Measurements from ENCODE around the gene DAB2.
A peak's percentile ranks its signal among the peaks of the same experiment; 100 is the strongest.

The DAB2 gene

DNA sequence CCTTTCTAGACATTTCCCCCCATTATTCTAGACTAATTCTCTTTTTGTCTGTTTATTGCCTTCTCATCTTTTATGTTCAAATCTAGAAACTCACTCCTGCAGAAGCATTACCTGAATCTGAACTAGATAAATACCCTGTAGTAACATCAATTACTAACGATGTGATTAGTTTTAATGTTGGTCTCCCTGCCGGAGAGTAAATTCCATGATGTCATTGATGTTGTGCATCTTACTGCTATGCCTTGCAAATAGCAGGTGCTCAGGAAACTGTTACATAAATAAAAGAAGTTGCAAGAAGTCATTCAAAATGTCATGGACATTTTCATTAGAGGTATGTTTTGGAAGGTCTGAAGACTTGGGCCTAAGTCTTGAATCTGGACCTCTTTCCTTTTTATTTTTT is 37.5 kb downstream of the DAB2 start:
- no peak for DNase-seq (ENCODE audit: low read depth)
- TF ChIP-seq, protein P1, sequence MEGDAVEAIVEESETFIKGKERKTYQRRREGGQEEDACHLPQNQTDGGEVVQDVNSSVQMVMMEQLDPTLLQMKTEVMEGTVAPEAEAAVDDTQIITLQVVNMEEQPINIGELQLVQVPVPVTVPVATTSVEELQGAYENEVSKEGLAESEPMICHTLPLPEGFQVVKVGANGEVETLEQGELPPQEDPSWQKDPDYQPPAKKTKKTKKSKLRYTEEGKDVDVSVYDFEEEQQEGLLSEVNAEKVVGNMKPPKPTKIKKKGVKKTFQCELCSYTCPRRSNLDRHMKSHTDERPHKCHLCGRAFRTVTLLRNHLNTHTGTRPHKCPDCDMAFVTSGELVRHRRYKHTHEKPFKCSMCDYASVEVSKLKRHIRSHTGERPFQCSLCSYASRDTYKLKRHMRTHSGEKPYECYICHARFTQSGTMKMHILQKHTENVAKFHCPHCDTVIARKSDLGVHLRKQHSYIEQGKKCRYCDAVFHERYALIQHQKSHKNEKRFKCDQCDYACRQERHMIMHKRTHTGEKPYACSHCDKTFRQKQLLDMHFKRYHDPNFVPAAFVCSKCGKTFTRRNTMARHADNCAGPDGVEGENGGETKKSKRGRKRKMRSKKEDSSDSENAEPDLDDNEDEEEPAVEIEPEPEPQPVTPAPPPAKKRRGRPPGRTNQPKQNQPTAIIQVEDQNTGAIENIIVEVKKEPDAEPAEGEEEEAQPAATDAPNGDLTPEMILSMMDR (conservative IDR thresholded peaks at IDR 0.05; ENCODE audit: low read length) = no peak
- no peak overlapping the region for H3K4me3 ChIP-seq (ENCODE audit: low read length)

- no peak overlapping the region for H3K4me3 ChIP-seq (ENCODE audit: low read length)
- no peak for DNase-seq (ENCODE audit: low read depth)
- TF ChIP-seq, protein P1 (conservative IDR thresholded peaks at IDR 0.05; ENCODE audit: low read length) = no peak
These were observed 40.5 kb downstream of the DAB2 start for GRCh38 chr5:39384271-39384670.

DNA sequence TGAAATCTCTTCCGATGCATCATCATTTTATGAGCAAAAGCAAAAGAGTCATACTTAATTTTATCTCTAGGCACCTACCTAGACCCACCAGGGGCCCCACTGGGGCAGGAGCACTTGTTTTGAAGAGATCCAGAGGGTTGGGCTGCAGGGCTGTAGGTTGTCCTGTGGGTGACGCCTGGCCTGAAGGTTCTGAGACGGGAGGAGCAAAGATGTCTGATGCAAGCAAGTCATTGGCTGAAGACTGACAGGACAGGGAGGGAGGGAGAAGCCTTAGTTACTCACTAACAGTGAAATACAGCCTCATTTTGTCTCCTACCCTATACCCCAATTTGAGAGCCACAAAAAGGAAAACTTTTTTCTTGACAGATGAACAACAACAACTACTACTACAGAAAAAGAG is 43.4 kb downstream of the DAB2 start:
- no peak for DNase-seq (ENCODE audit: low read depth)
- H3K4me3 ChIP-seq (ENCODE audit: low read length) = no peak overlapping the region
- TF ChIP-seq, protein P1 (conservative IDR thresholded peaks at IDR 0.05; ENCODE audit: low read length) = no peak

DNA sequence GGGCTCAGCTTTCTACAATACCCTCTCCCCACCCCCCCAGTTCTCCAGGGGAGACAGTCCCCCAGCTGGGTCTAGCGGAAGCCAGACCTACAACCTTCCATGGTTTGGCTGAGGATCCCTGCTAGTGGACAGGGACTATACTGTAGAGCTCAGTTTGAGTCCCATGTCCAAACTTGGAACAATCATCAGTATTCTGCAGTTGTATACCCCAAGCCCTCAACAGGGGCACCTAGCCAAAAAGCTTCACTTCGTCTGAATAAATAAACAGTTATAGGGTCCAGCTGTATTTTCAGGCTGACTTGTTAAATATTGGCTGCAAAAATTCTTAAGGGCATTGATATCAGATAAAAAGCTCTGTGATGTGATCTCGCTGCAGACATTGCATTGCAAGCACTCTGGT is 45.1 kb downstream of the DAB2 start:
- H3K4me3 ChIP-seq (ENCODE audit: low read length) = no peak overlapping the region
- DNase-seq (ENCODE audit: low read depth) = no peak
- TF ChIP-seq, protein P1 (conservative IDR thresholded peaks at IDR 0.05; ENCODE audit: low read length) = no peak

GRCh38 chr5:39377613-39378012 is 47.2 kb downstream of the DAB2 start:
- TF ChIP-seq, protein P1 (conservative IDR thresholded peaks at IDR 0.05; ENCODE audit: low read length) = no peak
- no peak for DNase-seq (ENCODE audit: low read depth)
- H3K4me3 ChIP-seq (ENCODE audit: low read length) = no peak overlapping the region

- H3K4me3 ChIP-seq (ENCODE audit: low read length) = no peak overlapping the region
- DNase-seq (ENCODE audit: low read depth) = no peak
- TF ChIP-seq, protein P1 (conservative IDR thresholded peaks at IDR 0.05; ENCODE audit: low read length) = peak; percentile 73
These were observed 48.5 kb downstream of the DAB2 start for GRCh38 chr5:39376293-39376714.

GRCh38 chr5:39373791-39374190 is 51.0 kb downstream of the DAB2 start:
- no peak for DNase-seq (ENCODE audit: low read depth)
- TF ChIP-seq, protein P1 (conservative IDR thresholded peaks at IDR 0.05; ENCODE audit: low read length) = no peak

More at GRCh38 chr5:39373791-39374190, 51.0 kb downstream of the DAB2 start:
- H3K4me3 ChIP-seq (ENCODE audit: low read length) = no peak overlapping the region
